Heart left ventricle (tissue), 13 donors: ENCODE measurements around the gene THRAP3.

Source experiments
- POLR2A ChIP-seq, 2 donors: fragments of 450-650 bp; IDR thresholded peaks; one replicate each; pipeline ENCODE4 v1.6.1; 2017; ENCODE audit warnings: antibody characterized with exemption in 2 of 2, mild to moderate bottlenecking in 2 of 2, moderate library complexity in 2 of 2
- TF ChIP-seq, protein P1 (sequence below), 12 donors: fragments of 200-600 bp; sonication (generic) in 4 of 12; IDR thresholded peaks; one replicate each; pipeline versions ENCODE4 v1.5.0 to v1.8.0; 2018 to 2022; ENCODE audit warnings: antibody characterized with exemption in 12 of 12, mild to moderate bottlenecking in 5 of 12
- donor health status: ischemic (EF 13 %, LVEDD 7.1; RV severe dilation, severe dysfunction).
- donor health status: DM: no; HTN: yes; CAD: no.
- donor health status: DM: no; HTN: no; CAD: no.
- donor health status: ischemic (EF 25% LVEDD 6.9; RV normal size, moderate dysfunction).
- donor health status: ischemic (EF 25% LVEDD 5.7; RV mildly dilated, moderate dysfunction).
- donor health status: ischemic (EF 35%, LVEDD 5.7; RV mildly dilated, moderate dysfunction).
- donor health status: nonischemic (EF 11% LVEDD 7.7; RV severe dilation, severe dysfunction).
- donor health status: DM: yes; HTN: yes; CAD: no.
- donor health status: PGD.
- donor health status: ischemic (EF 29% LVEDD 5.4; RV normal size, mild dysfunction).
- donor health status: nonischemic (EF 23%, LVEDD 6.1; RV moderate dilation, normal function).

DNA sequence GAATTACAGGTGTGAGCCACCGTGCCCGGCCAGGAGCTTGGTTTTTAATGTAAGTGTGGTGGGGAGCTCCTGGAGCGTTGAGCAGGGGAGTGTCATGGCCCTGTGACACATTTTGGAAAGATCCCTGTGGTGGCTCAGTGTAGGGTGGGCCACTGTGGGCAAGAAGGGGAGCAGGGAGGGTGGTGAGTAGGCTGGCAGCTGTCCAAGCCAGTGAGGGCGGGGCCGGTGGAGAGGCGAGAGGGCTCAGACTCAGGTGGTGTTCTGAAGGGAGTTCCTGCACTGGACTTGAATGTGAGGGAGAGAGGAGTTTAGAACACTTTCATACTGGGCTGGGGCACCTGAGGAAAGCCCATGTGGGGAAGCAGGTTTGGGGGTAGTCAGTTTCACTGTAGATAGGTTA is 102.3 kb downstream of the THRAP3 start:
- TF ChIP-seq POLR2A (IDR thresholded peaks at IDR 0.05) = no peak
- TF ChIP-seq, protein P1, sequence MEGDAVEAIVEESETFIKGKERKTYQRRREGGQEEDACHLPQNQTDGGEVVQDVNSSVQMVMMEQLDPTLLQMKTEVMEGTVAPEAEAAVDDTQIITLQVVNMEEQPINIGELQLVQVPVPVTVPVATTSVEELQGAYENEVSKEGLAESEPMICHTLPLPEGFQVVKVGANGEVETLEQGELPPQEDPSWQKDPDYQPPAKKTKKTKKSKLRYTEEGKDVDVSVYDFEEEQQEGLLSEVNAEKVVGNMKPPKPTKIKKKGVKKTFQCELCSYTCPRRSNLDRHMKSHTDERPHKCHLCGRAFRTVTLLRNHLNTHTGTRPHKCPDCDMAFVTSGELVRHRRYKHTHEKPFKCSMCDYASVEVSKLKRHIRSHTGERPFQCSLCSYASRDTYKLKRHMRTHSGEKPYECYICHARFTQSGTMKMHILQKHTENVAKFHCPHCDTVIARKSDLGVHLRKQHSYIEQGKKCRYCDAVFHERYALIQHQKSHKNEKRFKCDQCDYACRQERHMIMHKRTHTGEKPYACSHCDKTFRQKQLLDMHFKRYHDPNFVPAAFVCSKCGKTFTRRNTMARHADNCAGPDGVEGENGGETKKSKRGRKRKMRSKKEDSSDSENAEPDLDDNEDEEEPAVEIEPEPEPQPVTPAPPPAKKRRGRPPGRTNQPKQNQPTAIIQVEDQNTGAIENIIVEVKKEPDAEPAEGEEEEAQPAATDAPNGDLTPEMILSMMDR (IDR thresholded peaks at IDR 0.05) = no peak
